Measurements from ENCODE around the gene RPL37A. TPM values are rescaled to one million over a fixed set of nuclear protein-coding genes. Genes with fewer than 3 reads are reported as not detected.

RPL37A gene
- total and polyA plus RNA-seq, 4 donors, result 494 to 1,757 (median 1,250) TPM

DNA sequence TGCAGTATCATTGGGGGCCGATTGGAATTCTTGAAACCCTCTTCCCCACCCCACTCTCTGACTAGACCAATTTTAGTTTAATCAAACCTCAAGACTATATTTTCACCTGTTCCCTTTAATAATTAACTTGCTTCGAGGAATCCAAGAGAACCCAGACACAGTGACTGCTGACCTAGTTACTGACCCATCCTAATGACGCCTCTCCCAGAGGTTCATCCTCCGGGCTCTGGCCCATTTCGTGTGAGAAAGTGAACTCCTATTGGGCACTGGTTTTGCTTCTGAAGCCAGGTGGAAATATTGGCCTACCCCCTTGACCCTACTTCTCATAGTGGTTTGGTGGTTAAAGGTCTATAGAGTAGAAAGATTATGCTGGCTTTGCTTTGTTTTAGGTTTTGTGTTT, 39.9 kb downstream of the RPL37A start:
- H3K27me3 ChIP-seq (ENCODE audit: control insufficient read depth in 4 of 4, insufficient read depth in 4 of 4, low read length in 3 of 4), result no peaks in the 10 kb centered on the region
- no peaks in the 10 kb centered on the region for H3K9me3 ChIP-seq (ENCODE audit: control insufficient read depth in 4 of 4, low read length in 3 of 4)
- no peak for DNase-seq (ENCODE audit: low spot score)
- H3K4me3 ChIP-seq (ENCODE audit: low read depth in 1 of 3, low read length in 3 of 3), result no peak overlapping the region
- H3K9ac ChIP-seq (ENCODE audit: low read depth in 1 of 2, low read length in 2 of 2), result no peak overlapping the region
- H3K4me1 ChIP-seq (ENCODE audit: control insufficient read depth in 4 of 4, insufficient read depth in 4 of 4, low read length in 3 of 4), result peaks cover 5 to 31% (median 16%) of the 10 kb centered on the region in 4 donors
- peak overlapping the region; percentile 10 to 31 for H3K27ac ChIP-seq (ENCODE audit: low read depth in 1 of 2, low read length in 2 of 2)
- H3K36me3 ChIP-seq (ENCODE audit: control insufficient read depth in 4 of 4, insufficient read depth in 3 of 4, low read depth in 1 of 4, low read length in 3 of 4), result no peaks in the 10 kb centered on the region
- TF ChIP-seq, protein P1, sequence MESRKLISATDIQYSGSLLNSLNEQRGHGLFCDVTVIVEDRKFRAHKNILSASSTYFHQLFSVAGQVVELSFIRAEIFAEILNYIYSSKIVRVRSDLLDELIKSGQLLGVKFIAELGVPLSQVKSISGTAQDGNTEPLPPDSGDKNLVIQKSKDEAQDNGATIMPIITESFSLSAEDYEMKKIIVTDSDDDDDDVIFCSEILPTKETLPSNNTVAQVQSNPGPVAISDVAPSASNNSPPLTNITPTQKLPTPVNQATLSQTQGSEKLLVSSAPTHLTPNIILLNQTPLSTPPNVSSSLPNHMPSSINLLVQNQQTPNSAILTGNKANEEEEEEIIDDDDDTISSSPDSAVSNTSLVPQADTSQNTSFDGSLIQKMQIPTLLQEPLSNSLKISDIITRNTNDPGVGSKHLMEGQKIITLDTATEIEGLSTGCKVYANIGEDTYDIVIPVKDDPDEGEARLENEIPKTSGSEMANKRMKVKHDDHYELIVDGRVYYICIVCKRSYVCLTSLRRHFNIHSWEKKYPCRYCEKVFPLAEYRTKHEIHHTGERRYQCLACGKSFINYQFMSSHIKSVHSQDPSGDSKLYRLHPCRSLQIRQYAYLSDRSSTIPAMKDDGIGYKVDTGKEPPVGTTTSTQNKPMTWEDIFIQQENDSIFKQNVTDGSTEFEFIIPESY (IDR thresholded peaks at IDR 0.05), result no peak
- TF ChIP-seq HNF4A (conservative IDR thresholded peaks at IDR 0.05) (peak; percentile 59 to 74), RXRA (IDR thresholded peaks at IDR 0.05) (peak; percentile 77 to 88), JUND (IDR thresholded peaks at IDR 0.05) (peak; percentile 24 to 36), ATF3 (IDR thresholded peaks at IDR 0.05) (peak; percentile 20), GABPA (IDR thresholded peaks at IDR 0.05 in 1 of 2, conservative IDR thresholded peaks at IDR 0.05 in 1 of 2) (no peak), RAD21 (IDR thresholded peaks at IDR 0.05) (peak in 1 of 2 donors; percentile 43), YY1 (IDR thresholded peaks at IDR 0.05) (no peak), HNF4G (IDR thresholded peaks at IDR 0.05) (peak; percentile 31), FOXA1 (IDR thresholded peaks at IDR 0.05) (no peak), SP1 (IDR thresholded peaks at IDR 0.05) (peak; percentile 88), NR2F2 (IDR thresholded peaks at IDR 0.05) (peak; percentile 59)
- TF ChIP-seq, protein P2, sequence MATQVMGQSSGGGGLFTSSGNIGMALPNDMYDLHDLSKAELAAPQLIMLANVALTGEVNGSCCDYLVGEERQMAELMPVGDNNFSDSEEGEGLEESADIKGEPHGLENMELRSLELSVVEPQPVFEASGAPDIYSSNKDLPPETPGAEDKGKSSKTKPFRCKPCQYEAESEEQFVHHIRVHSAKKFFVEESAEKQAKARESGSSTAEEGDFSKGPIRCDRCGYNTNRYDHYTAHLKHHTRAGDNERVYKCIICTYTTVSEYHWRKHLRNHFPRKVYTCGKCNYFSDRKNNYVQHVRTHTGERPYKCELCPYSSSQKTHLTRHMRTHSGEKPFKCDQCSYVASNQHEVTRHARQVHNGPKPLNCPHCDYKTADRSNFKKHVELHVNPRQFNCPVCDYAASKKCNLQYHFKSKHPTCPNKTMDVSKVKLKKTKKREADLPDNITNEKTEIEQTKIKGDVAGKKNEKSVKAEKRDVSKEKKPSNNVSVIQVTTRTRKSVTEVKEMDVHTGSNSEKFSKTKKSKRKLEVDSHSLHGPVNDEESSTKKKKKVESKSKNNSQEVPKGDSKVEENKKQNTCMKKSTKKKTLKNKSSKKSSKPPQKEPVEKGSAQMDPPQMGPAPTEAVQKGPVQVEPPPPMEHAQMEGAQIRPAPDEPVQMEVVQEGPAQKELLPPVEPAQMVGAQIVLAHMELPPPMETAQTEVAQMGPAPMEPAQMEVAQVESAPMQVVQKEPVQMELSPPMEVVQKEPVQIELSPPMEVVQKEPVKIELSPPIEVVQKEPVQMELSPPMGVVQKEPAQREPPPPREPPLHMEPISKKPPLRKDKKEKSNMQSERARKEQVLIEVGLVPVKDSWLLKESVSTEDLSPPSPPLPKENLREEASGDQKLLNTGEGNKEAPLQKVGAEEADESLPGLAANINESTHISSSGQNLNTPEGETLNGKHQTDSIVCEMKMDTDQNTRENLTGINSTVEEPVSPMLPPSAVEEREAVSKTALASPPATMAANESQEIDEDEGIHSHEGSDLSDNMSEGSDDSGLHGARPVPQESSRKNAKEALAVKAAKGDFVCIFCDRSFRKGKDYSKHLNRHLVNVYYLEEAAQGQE (IDR thresholded peaks at IDR 0.05), result no peak
- 33% methylated on average over 5 of the region's 5 CpGs for WGBS

DNA sequence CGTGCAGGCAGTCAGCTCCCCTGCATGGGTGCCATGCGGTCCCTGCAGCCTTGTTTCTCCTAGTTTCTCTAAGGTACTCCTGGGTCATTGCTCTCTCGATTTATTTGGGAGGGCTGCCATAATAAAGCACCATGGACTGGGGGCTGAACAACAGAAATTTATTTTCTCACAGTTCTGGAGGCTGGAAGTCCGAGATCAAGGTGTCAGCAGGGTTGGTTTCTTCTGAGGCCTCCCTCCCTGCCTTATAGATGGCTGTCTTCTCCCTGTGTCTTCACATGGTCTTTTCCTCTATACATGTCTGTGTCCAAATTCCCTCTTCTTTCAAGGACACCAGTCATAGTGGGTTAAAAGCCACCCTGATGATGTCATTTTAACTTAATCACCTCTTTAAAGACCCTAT, 40.5 kb downstream of the RPL37A start:
- H3K9ac ChIP-seq (ENCODE audit: low read depth in 1 of 2, low read length in 2 of 2), result no peak overlapping the region
- H3K4me3 ChIP-seq (ENCODE audit: low read depth in 1 of 3, low read length in 3 of 3), result no peak overlapping the region
- peaks cover 5 to 31% (median 16%) of the 10 kb centered on the region in 4 donors for H3K4me1 ChIP-seq (ENCODE audit: control insufficient read depth in 4 of 4, insufficient read depth in 4 of 4, low read length in 3 of 4)
- H3K9me3 ChIP-seq (ENCODE audit: control insufficient read depth in 4 of 4, low read length in 3 of 4), result no peaks in the 10 kb centered on the region
- TF ChIP-seq RXRA (IDR thresholded peaks at IDR 0.05), result no peak
- TF ChIP-seq, protein P2 (IDR thresholded peaks at IDR 0.05), result no peak
- no peak for TF ChIP-seq FOXA1 (IDR thresholded peaks at IDR 0.05)
- no peak for TF ChIP-seq RAD21 (IDR thresholded peaks at IDR 0.05)
- TF ChIP-seq EGR1 (IDR thresholded peaks at IDR 0.05; ENCODE audit: low read depth in 2 of 2), result no peak
- no peak for TF ChIP-seq HNF4G (IDR thresholded peaks at IDR 0.05)
- no peak for TF ChIP-seq SP1 (IDR thresholded peaks at IDR 0.05)
- TF ChIP-seq YY1 (IDR thresholded peaks at IDR 0.05), result no peak
- no peak for TF ChIP-seq MAX (IDR thresholded peaks at IDR 0.05)
- H3K27me3 ChIP-seq (ENCODE audit: control insufficient read depth in 4 of 4, insufficient read depth in 4 of 4, low read length in 3 of 4), result no peaks in the 10 kb centered on the region
- H3K27ac ChIP-seq (ENCODE audit: low read depth in 1 of 2, low read length in 2 of 2), result peak overlapping the region in 1 of 2 donors; percentile 31
- 96% methylated on average over 4 of the region's 4 CpGs for WGBS
- H3K36me3 ChIP-seq (ENCODE audit: control insufficient read depth in 4 of 4, insufficient read depth in 3 of 4, low read depth in 1 of 4, low read length in 3 of 4), result no peaks in the 10 kb centered on the region
- no peak for DNase-seq (ENCODE audit: low spot score)

Data from liver (tissue), 9 donors.